GM19463 (cell line): Measurements from ENCODE around the gene PARD3B.

Experiments
- ATAC-seq: cut with Tn5 transposase; IDR thresholded peaks from one replicate; pipeline ENCODE4 v1.9.1; 2021; ENCODE audit warnings: mild to moderate bottlenecking, moderate library complexity; ENCODE audit not compliant: unreplicated experiment

PARD3B gene

GRCh38 chr2:204581946-204582345 lies 36.7 kb downstream of the PARD3B start:
- no peak for ATAC-seq

- ATAC-seq: no peak
These were observed 38.5 kb downstream of the PARD3B start for GRCh38 chr2:204583773-204584172.

GRCh38 chr2:204585930-204586329 lies 40.7 kb downstream of the PARD3B start:
- ATAC-seq: no peak

- ATAC-seq: no peak
These were observed 41.3 kb downstream of the PARD3B start for GRCh38 chr2:204586444-204587180.

- ATAC-seq: no peak
These were observed 44.8 kb downstream of the PARD3B start for GRCh38 chr2:204590063-204590462.

- no peak for ATAC-seq
These were observed 46.0 kb downstream of the PARD3B start for GRCh38 chr2:204591225-204591624.

- ATAC-seq: no peak
These were observed 58.8 kb downstream of the PARD3B start for GRCh38 chr2:204604061-204604460.

GRCh38 chr2:204608237-204608939 lies 63.1 kb downstream of the PARD3B start:
- ATAC-seq: no peak

- no peak for ATAC-seq
These were observed 65.8 kb downstream of the PARD3B start for GRCh38 chr2:204611017-204611631.

GRCh38 chr2:204611764-204612163 lies 66.5 kb downstream of the PARD3B start:
- no peak for ATAC-seq

- ATAC-seq: no peak
These were observed 68.4 kb downstream of the PARD3B start for GRCh38 chr2:204613635-204614034.

GRCh38 chr2:204615456-204615855 lies 70.2 kb downstream of the PARD3B start:
- ATAC-seq: no peak

- ATAC-seq: no peak
These were observed 79.9 kb downstream of the PARD3B start for GRCh38 chr2:204625135-204625534.

GRCh38 chr2:204628926-204629712 lies 83.8 kb downstream of the PARD3B start:
- ATAC-seq: no peak

- no peak for ATAC-seq
These were observed 87.1 kb downstream of the PARD3B start for GRCh38 chr2:204632410-204632809.

GRCh38 chr2:204634564-204634963 lies 89.3 kb downstream of the PARD3B start:
- no peak for ATAC-seq

- ATAC-seq: no peak
These were observed 90.2 kb downstream of the PARD3B start for GRCh38 chr2:204635478-204635877.

- no peak for ATAC-seq
These were observed 93.4 kb downstream of the PARD3B start for GRCh38 chr2:204638471-204639194.

GRCh38 chr2:204643326-204643725 lies 98.1 kb downstream of the PARD3B start:
- no peak for ATAC-seq

- ATAC-seq: no peak
These were observed 99.9 kb downstream of the PARD3B start for GRCh38 chr2:204645018-204645773.
